ENCODE measurements around the gene CTNNA3.

The CTNNA3 gene

GRCh38 chr10:67622511-67622910 lies 73.5 kb downstream of the CTNNA3 start:
- in situ Hi-C loops (cut with MboI; ENCODE audit: low sequenced_read_pairs, unreplicated experiment), result no loop called here
- DNase-seq (ENCODE audit: low spot score), result no peak

DNA sequence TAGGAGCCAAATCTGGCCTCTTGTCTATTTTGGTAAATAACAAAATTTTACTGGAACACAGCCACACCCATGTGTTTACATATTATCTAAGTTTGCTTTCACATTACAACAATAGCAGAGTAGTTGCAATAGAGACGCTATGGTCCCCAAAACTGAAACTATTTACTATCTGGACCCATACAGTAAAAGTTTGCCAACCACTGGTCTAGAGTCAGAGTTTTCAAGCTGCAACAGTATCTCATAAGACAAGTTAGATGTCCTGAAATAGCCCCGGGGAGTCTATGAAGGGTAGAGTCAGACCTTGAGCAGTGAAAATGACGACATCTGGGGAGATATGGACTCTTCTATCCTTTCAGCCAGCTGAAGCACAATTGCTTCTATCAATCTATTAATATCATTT lies 74.2 kb downstream of the CTNNA3 start:
- in situ Hi-C loops (cut with MboI; ENCODE audit: low sequenced_read_pairs, unreplicated experiment), result no loop called here
- DNase-seq (ENCODE audit: low spot score), result no peak
- no peak for TF ChIP-seq CTCF (IDR thresholded peaks at IDR 0.05; ENCODE audit: borderline replicate concordance, control extremely low read depth, extremely low read depth, insufficient read depth, missing control alignments)

More at GRCh38 chr10:67622511-67622910, 73.5 kb downstream of the CTNNA3 start:
- no peak for TF ChIP-seq CTCF (IDR thresholded peaks at IDR 0.05; ENCODE audit: borderline replicate concordance, control extremely low read depth, extremely low read depth, insufficient read depth, missing control alignments)

DNA sequence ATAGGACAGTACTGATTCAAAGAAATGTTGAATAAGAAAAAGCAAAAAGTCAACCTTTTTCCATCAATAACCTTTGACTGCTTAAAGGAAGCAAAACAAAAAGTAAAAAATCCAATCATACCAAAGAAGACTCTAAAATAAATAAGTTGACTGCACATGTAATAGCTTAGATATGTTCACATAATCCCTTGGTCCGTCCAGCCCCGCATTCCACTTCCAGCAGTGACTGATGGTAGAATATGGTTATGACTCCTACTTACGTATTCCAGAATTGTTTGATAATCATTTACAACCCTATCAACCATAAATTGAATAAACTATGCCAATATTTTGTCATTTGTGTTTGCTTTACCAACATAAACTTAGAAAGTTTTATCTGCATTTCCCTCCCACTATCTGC lies 77.9 kb downstream of the CTNNA3 start:
- in situ Hi-C loops (cut with MboI; ENCODE audit: low sequenced_read_pairs, unreplicated experiment), result no loop called here
- no peak for DNase-seq (ENCODE audit: low spot score)
- TF ChIP-seq CTCF (IDR thresholded peaks at IDR 0.05; ENCODE audit: borderline replicate concordance, control extremely low read depth, extremely low read depth, insufficient read depth, missing control alignments), result no peak

GRCh38 chr10:67612577-67613537 lies 83.1 kb downstream of the CTNNA3 start:
- in situ Hi-C loops (cut with MboI; ENCODE audit: low sequenced_read_pairs, unreplicated experiment), result no loop called here

DNA sequence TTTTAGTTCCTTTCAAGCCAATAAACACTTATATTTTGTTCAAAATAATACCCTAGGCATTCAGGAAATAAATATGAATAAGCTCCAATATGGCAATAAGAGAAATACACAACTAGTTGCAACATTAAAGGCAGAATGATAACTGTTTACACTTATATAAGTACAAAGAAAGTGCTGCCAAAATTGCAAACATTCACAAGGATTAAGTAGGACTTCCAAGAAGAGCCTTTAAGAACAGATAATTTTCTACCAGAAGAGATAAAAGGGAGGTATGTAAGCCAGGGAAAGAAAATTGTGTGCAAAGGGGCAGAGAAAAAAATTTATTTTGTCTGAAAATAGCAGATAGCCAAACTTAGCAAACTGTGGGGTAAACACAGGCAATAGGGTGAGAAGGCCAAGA lies 83.8 kb downstream of the CTNNA3 start:
- no peak for DNase-seq (ENCODE audit: low spot score)
- in situ Hi-C loops (cut with MboI; ENCODE audit: low sequenced_read_pairs, unreplicated experiment), result no loop called here
- no peak for TF ChIP-seq CTCF (IDR thresholded peaks at IDR 0.05; ENCODE audit: borderline replicate concordance, control extremely low read depth, extremely low read depth, insufficient read depth, missing control alignments)

More at GRCh38 chr10:67612577-67613537, 83.1 kb downstream of the CTNNA3 start:
- TF ChIP-seq CTCF (IDR thresholded peaks at IDR 0.05; ENCODE audit: borderline replicate concordance, control extremely low read depth, extremely low read depth, insufficient read depth, missing control alignments), result no peak
- peak; percentile 16 for DNase-seq (ENCODE audit: low spot score)

GRCh38 chr10:67609996-67610793 lies 85.8 kb downstream of the CTNNA3 start:
- TF ChIP-seq CTCF (IDR thresholded peaks at IDR 0.05; ENCODE audit: borderline replicate concordance, control extremely low read depth, extremely low read depth, insufficient read depth, missing control alignments), result no peak
- in situ Hi-C loops (cut with MboI; ENCODE audit: low sequenced_read_pairs, unreplicated experiment), result no loop called here
- no peak for DNase-seq (ENCODE audit: low spot score)

All from GM13976 (cell line).